HEK293 (cell line): ENCODE data around the gene SCUBE3.

ENCODE experiments used
- KLF8 ChIP-seq: fragments of 450-650 bp; formaldehyde crosslinking; IDR thresholded peaks from 2 replicates; pipeline ENCODE4 v1.5.1; 2016; ENCODE audit warnings: missing biosample characterization, missing genetic modification characterization
- ZBTB20 ChIP-seq: fragments of 450-650 bp; formaldehyde crosslinking; IDR thresholded peaks from 2 replicates; pipeline ENCODE4 v1.5.1; 2016; ENCODE audit warnings: missing biosample characterization, missing genetic modification characterization
- ZFHX2 ChIP-seq: fragments of 450-650 bp; formaldehyde crosslinking; conservative IDR thresholded peaks from 2 replicates; pipeline ENCODE4 v1.5.1; 2016; ENCODE audit warnings: missing biosample characterization, missing genetic modification characterization
- ZNF302 ChIP-seq: fragments of 450-650 bp; formaldehyde crosslinking; IDR thresholded peaks from 2 replicates; pipeline ENCODE4 v1.5.1; 2016; ENCODE audit warnings: missing biosample characterization, missing genetic modification characterization, low read depth
- TF ChIP-seq, protein P1 (sequence below): fragments of 450-650 bp; formaldehyde crosslinking; IDR thresholded peaks from 2 replicates; pipeline ENCODE4 v1.5.1; 2016; ENCODE audit warnings: missing biosample characterization, missing genetic modification characterization

DNA sequence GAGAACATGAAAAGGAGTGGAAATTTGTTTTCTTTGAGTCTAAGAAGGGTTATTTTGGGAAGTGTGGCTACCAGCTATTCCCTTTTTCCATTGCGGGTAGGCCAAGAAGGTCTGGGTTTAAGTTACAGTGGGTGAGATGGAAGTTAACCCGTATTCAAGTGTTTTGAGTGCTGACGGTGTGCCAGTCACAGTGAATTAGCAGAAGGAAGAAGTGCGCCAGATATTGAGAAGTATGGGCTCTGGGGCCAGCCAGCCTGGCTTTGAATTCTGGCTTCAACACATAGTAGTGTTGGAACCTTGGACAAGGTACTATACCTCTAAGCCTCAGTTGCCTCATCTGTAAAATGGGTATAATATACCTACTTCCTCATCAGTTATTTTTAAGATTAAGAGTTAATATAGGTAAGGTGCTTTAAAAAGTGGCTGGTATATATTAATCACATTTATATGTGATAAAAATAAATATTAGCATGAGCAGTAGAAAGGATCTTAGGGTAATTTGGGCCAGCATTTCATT lies 62.0 kb downstream of the SCUBE3 start:
- no peak for TF ChIP-seq ZFHX2 (tag by site-specific recombination)
- TF ChIP-seq ZBTB20 (tag by site-specific recombination) = no peak
- TF ChIP-seq, protein P1, sequence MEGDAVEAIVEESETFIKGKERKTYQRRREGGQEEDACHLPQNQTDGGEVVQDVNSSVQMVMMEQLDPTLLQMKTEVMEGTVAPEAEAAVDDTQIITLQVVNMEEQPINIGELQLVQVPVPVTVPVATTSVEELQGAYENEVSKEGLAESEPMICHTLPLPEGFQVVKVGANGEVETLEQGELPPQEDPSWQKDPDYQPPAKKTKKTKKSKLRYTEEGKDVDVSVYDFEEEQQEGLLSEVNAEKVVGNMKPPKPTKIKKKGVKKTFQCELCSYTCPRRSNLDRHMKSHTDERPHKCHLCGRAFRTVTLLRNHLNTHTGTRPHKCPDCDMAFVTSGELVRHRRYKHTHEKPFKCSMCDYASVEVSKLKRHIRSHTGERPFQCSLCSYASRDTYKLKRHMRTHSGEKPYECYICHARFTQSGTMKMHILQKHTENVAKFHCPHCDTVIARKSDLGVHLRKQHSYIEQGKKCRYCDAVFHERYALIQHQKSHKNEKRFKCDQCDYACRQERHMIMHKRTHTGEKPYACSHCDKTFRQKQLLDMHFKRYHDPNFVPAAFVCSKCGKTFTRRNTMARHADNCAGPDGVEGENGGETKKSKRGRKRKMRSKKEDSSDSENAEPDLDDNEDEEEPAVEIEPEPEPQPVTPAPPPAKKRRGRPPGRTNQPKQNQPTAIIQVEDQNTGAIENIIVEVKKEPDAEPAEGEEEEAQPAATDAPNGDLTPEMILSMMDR (tag by site-specific recombination) = no peak
- TF ChIP-seq KLF8 (tag by site-specific recombination) = no peak
- TF ChIP-seq ZNF302 (tag by site-specific recombination) = no peak
